OCI-LY1 (cell line): ENCODE results near the gene NUBPL.

ENCODE experiments used
- CTCF ChIP-seq: fragments of 200-600 bp; sonication (generic), shearing (Covaris generic); IDR thresholded peaks from 2 replicates; pipeline ENCODE4 v1.5.1; 2017; ENCODE audit warnings: mild to moderate bottlenecking, antibody characterized with exemption, low read length, moderate library complexity, mixed read lengths
- EZH2 ChIP-seq: fragments of 200-600 bp; sonication (generic), shearing (Covaris generic); IDR thresholded peaks from 2 replicates; pipeline ENCODE4 v1.8.0; 2017; ENCODE audit warnings: borderline replicate concordance, mixed run types, mild to moderate bottlenecking, antibody characterized with exemption, low read length, moderate library complexity, mixed read lengths

- TF ChIP-seq CTCF (no peak), EZH2 (no peak)
These were observed 19.0 kb downstream of the NUBPL start for GRCh38 chr14:31580234-31580633.
